HG03575 (cell line): Measurements from ENCODE around the gene PISD.

Source experiments
- ATAC-seq: cut with Tn5 transposase; IDR thresholded peaks from one replicate; pipeline ENCODE4 v1.9.1; 2021; ENCODE audit not compliant: unreplicated experiment, insufficient number of reproducible peaks, low FRiP score; ENCODE audit errors: extremely low read depth

PISD gene

DNA sequence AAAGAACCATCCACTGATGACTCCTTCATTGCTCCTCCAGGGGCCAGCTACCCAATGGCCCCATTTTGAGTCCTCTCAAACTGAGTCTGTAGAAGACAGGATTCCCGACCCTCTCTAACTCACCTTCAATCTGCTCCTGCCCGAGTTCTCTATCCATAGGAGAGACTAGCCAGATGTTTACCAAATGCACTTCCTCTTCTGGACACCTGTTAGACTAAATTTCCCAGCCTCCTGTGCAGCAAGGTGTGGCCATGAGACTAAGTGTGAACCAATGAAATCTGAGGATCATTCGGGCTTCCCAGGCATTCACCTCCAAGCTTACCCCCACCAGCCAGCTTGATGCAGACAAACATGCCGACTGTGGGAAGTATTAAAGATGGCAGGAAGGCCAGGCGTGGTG is 7.6 kb downstream of the PISD start:
- ATAC-seq = no peak

DNA sequence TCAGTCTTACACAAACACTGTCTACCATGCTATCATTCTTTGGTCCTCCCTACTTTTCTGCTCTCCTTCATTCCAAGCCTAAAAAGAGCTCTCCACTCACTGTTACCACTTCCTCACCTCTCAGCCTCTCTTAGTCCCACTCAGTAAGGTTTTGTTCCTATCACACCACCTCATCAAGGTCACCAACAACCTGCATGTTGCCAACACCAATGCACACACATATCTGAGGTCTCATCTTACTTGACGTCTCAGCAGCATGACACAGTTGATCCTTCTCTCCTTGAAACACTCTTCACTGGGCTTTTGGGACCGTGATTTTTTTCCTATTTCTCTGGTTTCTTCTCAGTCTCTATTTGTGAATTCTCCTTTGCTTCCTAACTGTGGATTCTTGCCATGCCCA is 8.1 kb downstream of the PISD start:
- ATAC-seq = no peak

DNA sequence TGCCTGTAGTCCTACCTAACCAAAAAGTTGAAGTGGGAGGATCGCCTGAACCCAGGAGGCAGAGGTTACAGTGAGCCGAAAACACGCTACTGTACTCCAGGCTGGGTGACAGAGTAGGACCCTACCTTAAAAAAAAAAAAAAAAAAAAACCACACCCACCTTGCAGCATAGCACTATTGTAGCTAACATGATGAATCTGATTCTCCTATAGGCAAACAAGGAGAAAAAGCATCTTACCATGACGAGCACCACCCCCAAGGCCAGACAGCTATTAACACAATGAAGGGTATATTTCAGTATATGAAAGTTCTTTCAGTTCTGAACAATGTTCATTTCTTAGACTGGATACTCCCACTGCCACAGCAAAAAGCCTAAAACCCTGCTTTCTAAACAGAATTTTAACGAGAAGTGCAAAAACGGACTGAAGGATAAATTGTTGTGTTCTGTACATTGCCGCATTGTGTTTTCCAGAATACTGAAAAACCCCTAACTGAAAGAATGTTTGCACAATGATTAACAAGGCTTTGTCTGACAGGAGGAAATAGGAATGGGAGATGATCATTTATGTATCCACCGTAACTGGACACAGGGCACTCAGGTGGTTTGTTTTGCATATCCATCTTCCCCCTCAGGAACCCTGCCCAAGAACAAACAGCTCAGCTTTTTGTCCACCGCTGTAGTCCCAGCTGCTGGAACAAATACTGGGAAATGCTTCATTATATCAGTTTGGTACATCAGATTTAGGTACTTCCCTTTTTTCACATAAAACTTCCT is 8.9 kb downstream of the PISD start:
- ATAC-seq = no peak

DNA sequence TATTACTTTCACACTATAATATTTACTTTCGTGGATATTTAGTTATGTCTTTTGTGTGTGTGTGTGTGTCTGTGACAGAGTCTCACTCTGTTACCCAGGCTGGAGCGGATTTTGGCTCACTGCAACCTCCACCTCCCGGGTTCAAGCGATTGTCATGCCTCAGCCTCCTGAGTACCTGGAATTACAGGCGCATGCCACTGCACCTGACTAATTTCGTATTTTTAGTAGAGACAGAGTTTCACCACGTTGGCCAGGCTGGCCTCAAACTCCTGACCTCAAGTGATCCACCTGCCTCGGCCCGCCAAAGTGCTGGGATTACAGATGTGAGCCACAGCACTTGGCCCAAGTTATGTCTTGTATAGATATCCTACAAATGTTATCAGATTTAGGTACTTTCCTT is 9.9 kb downstream of the PISD start:
- no peak for ATAC-seq

DNA sequence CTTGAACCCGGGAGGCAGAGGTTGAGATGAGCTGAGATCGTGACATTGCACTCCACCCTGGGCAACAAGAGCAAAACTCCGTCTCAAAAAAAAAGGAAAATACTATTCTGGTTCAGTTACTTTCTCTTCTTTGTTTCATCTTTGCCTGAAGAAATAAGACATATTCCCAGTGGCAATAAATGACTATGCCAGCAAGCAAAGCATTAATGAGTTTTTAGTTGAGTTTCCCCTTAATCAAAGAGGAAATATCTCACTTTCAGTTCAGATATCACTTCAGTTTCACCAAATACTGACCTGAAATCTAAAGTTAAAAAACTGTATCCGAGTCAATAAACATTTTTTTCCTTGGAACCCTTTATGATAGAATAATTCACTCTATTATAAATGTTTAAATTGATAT is 10.4 kb downstream of the PISD start:
- ATAC-seq = no peak

DNA sequence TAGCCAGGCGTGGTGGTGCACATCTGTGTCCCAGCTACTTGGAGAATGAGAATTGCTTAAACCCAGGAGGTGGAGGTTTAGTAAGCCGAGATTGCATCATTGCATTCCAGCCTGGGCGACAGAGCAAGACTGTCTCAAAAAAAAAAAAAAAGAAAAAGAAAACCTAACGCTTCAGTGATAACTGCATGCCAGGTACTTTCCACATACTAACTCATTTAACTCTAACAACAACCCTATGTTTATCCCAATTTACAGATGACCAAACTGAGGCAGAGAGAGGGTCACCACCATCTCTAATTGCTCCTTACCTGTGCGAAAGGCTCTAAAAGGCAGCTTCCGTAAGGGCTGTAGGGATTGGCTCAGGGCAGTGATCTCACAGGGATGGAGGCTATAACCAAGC is 11.6 kb downstream of the PISD start:
- no peak for ATAC-seq

DNA sequence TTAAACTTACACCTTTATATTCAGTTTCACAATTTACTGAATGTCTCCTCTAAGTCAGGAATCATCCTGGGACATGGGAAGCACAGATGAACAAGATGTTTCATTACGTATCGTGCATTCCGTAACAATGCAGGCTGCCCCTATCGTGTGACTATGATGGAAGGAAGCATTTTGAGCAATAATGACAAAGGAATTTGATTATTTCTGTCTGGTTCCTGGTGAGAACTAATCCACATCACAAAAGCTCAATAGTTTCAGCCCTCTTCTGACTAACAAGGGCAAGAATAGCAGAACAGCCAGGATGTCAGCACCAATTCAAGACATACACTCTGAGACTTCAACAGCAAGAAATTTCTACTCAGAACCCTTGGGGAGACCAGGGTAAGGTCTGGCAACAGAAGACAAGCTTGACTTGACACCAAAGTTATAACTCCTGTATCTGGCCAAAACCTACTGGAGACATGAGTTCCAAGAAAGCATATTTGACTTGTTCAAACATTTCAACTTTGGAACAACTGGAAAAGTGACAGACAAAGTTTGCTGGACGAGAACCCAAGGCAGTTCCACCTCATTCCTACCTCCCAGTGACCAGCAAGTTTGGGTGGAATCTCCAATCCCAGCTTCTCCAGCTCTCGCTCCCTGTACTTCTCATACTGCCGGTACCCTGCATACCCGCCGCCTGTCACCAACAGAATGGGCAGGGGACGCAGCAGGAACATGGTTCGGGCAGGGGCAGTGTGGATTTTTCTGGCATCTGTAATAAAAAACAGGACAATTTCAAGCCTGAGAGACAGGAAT is 14.3 kb downstream of the PISD start:
- ATAC-seq = no peak

DNA sequence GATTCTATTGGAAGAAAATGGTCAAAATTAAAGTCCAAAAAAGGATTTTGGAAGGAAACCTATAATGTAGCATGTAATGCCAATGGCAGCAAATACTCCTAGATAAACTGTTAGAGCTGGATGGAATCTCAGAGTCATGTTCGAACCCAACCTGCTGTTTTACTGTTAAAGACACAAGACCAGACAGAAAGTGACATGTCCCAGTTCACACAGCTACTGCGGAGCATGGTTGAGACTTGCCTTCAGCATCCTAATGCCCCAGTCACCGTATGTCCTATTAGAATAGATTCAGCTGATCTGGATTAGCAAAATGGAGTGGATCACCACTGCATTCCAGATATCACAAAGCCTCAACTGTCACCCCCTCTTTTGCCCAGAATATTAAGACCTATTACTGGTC is 14.9 kb downstream of the PISD start:
- no peak for ATAC-seq

DNA sequence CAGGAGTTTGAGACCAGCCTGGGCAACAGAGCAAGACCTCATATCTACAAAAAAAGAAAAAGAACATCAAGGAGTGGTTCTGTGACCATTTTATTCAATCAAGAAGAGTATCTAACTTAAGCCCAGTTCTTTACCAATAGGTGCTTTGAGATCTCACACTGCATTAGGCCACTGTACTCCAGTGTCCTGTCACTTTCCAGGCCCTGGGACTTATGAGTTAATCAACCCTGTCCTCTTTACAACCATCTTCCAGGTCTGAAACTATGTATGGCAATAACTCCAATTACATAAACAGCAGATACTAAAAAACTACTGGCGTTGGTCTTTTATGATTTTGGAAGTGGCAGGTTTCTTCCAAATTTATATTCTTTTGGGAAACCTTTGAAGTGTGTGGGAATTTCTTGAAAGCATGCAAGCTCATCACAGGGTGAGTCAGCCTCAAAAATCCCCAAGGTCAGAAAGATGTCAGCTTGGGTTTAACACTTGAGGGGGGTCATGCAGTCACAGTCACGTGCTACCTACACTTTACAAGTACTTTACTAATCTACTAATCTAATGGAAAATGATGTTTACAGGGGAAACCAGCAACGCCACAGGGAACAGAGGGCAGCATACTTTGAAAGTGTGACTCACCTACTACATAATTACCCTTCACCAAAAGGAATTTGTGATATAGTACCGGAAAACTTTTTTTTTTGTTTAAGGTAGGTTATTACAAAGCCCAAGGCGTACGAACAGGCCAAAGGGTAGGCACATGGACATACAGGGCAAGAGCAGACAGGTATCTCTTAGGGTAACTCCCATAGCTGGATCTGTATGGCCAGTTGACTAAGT is 15.6 kb downstream of the PISD start:
- ATAC-seq = no peak

DNA sequence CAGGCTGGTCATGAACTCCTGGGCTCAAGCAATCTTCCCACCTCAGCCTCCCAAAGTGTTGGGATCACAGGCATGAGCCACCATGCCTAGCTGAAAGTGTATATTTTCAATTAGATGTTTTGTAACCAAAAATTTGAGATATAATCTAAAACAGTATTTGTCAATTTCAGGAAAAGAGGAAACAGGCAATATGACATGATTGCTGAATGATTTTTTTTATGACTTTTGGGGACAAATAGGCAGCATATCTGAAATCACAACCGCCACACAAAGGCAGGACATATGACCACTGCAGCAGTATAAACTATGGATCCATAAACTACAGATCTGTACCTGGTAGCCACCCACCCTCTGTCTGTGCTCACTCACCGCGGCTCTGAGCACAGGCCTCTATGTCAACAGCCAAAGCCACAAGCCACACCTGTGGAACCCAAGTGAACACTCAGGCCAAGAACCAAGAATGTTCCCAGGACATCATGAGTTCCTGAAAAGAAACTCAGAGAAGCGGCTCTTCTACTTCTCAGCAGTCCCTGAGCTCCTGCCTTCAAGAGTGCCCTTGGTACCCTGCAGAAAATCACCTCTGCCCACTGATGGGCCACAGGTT is 22.5 kb downstream of the PISD start:
- no peak for ATAC-seq

DNA sequence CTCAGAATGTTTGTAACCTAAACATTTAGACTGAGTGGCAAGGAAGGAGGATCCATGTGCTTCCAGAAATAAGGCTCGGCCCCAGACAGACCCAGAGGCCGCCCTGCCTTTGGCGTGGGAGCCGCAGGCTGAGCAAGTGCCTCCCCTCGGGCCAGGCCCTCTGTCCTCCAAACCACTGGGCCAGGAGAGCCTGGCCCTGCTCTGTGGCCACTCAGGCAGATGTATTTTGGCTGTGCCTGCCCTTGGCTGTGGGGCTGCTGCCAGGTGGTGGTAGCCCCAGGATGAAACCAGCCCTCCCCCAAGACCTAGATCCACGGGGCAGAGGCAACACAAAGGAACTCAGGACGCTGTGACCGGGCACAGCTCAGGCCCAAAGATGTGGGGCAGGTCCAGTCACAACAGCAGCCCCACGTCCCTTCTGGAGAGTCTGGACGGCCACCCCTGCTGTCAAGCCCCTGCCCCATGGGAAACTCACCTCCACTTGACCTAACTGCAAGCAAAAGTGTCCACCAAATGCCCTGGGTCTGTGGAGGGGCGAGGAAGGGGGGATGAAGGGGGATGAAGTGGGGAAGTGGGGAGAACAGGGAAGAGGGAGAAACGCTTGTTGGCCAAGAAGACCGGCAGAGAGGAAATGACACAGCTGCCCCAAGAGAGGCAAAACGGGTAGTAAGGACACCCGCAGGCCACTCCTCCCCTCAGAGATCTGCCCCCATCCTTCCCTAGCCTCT is 24.0 kb downstream of the PISD start:
- ATAC-seq = no peak

DNA sequence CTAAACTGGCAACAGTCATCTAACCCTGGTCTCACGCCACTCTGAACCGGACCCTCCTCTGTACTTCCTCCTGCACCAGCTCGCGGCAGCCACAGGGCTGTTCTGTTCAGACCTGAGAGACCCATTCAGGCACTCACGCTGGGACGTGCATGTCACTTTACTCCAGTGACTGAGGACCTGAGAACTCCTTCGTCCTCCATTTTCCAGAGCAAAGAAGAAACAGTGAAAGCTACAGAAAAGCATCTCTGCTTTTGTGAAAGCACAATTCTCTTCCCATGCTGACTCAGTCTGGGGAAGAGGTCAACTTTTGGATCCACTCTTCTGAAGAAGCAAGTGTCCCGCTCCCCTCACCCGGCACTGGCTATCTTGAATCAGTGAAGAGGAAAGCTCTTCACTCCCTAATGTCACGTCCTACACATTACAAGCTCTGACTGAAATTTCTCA is 24.5 kb downstream of the PISD start:
- ATAC-seq = no peak

DNA sequence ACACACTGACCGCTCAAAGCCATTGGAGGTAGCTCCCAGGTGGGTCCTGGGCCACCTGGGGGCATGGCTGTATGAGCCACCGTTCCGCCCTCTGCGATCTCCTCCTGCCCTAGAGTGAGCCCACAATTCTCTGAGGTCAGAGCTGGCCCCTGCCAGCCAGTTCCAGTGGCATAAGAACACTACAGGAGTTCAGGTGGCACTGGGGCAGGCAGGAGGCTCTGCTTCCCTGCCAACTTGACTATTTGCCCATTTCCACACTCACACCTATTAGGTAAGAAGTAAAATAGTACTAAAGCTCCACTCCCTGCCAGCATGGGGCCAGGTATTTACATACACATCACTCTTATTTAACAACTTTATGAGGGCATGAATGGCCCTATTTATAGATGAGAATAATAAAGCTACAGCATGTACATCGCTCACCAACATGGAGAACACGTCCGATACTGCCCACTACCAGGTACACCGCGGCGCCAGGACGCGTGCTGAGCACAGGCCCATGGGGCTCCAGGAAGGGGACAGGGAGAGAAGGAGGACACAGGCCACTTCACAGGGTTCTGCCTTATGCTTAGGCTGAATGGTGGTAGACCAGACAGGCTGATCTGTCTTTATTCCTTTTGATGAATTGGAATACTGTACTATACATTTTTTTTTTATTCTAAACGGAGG is 26.2 kb downstream of the PISD start:
- ATAC-seq = no peak

DNA sequence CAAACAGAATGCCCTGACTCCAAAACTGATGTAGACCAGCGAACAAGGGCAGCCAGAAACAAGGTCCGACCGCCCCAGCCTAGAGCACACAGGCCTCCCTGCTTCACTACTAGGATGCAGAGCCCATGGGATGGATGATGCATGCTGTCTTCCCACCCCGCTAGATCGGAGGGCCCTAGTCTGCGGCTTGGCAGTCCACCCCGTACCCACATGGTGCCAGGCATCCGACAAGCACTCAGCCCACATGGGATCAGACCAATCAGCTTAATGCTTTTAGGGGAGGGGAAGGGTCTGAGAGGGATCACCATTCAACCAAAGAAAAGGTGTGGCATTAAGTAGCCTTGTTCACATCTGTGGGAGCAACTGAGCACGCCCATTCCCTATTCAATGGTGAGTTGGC is 30.6 kb downstream of the PISD start:
- no peak for ATAC-seq

DNA sequence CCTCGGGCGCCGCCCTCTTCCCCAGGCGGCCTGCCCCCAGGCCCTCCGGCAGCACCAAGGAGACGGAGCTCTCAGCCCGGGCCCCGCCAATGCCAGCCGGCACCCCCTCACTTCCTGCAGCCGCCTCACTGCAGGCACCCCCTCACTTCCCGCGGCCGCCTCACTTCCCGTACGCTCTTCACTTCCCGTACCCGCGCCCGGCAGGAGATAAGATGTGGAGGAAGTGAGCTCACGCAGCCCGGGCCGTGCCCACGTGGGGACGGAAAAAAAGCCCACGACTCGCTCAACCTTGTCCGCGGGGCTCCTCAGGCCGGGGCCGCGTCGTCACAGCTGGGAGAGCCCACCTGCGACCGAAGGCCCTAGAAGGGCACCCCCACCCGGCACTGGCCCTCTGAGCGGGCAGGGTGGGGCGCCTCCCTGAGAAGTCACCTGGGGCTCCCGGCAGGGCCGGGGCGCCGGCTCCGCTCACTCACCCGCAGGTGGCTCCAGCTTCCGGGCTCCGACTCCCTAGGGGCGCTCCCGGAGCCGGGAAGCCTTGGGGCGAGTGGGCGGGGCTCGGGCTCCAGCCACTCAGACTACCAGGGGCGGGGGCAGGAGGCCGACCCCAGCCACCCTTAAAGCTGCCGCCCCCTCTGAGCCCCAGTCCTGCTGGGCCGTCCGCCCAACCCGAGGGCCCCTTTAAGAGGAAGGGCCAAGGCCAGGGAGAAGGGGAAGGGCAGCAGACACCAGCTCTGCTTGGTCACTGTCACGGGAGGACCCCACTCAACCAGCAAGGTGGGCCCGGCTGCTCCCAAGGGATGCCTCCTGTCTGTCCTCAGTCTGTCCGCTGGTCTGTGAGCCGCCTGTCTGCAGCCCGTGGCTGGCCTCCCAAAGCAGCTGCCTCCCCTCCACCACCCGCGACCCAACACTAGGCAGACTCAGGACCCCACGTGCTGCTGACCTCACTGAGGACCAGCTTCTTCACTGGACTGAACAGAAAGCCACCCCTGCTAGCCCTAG is 31.4 kb downstream of the PISD start:
- no peak for ATAC-seq

DNA sequence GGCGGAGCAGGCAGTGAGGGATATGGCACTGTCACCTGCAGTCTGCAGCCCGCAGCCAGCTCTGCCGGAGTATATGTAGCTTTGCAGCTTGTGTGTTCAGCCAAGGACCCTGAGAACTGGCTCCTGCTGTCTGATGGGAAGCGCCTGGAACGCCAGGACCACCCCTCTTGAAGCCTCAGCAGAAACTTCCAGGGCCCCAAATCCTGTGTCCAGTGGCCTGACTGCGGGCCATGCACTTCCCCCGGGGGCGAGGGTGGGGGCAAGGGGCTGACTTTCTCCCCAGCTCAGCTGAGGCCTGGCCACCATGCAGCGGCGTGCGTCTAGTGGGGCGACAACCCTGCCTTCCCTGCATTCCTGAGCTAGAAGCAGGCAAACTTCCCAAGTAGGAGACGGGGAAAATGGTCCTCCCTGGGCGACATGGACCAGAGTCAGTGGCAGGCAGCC is 32.3 kb downstream of the PISD start:
- ATAC-seq = no peak
